ENCODE results near the gene PLOD2.

- no peak for TF ChIP-seq CTCF (IDR thresholded peaks at IDR 0.05)
- no peak for TF ChIP-seq POLR2A (IDR thresholded peaks at IDR 0.05)
- no peak for TF ChIP-seq EP300 (IDR thresholded peaks at IDR 0.05)
Observed at GRCh38 chr3:146177519-146177918, 16.5 kb upstream of the PLOD2 start.

Data from tibial nerve (tissue), 4 donors.